Natural killer cell (primary cell): ENCODE data around the gene OBSCN. TPM values are rescaled to one million over a fixed set of nuclear protein-coding genes. Genes with fewer than 3 reads are reported as not detected.

Source experiments
- ATAC-seq, 3 donors: fragments of 150-1000 bp in 2 of 3; fragments of 200-7000 bp in 1 of 3; cut with Tn5 transposase; 1 replicate in 1 of 3; 2 replicates in 2 of 3; pipeline ENCODE4 v1.10.0; 2021; ENCODE audit warnings: mild to moderate bottlenecking in 2 of 3, moderate library complexity in 2 of 3
- DNase-seq, 2 donors: peaks; one replicate each; pipeline versions ENCODE4 v3.0.0 to v3.0.0-alpha.2; 2013 to 2021; ENCODE audit warnings: mixed read lengths in 1 of 2
- H3K27ac ChIP-seq: one replicate; pipeline ENCODE4 v1.5.1; 2013; ENCODE audit warnings: mild to moderate bottlenecking, low read length
- H3K27me3 ChIP-seq: one replicate; pipeline ENCODE4 v1.6.1; 2013; ENCODE audit warnings: low read length; ENCODE audit not compliant: control insufficient read depth, insufficient read depth
- H3K36me3 ChIP-seq: one replicate; pipeline ENCODE4 v1.6.1; 2013; ENCODE audit warnings: low read length; ENCODE audit not compliant: control insufficient read depth, insufficient read depth
- H3K4me1 ChIP-seq: one replicate; pipeline ENCODE4 v1.6.1; 2013; ENCODE audit warnings: low read length; ENCODE audit not compliant: control insufficient read depth, insufficient read depth
- H3K4me3 ChIP-seq: one replicate; pipeline ENCODE4 v1.5.1; 2013; ENCODE audit warnings: low read length
- H3K9me3 ChIP-seq: one replicate; pipeline ENCODE4 v1.6.1; 2013; ENCODE audit warnings: low read length; ENCODE audit not compliant: control insufficient read depth, insufficient read depth
- H3K27ac Mint-ChIP-seq, 2 donors: one replicate each; pipeline ENCODE4 v1.8.0; 2022; ENCODE audit warnings: mild to moderate bottlenecking in 2 of 2, mixed read lengths in 2 of 2, moderate library complexity in 1 of 2
- H3K27me3 Mint-ChIP-seq, 2 donors: one replicate each; pipeline ENCODE4 v1.8.0; 2022; ENCODE audit warnings: low read depth in 2 of 2, mixed read lengths in 2 of 2
- H3K36me3 Mint-ChIP-seq: one replicate; pipeline ENCODE4 v1.8.0; 2022; ENCODE audit warnings: mixed read lengths
- H3K4me1 Mint-ChIP-seq, 2 donors: one replicate each; pipeline ENCODE4 v1.8.0; 2022; ENCODE audit warnings: mixed read lengths in 2 of 2
- H3K4me3 Mint-ChIP-seq: one replicate; pipeline ENCODE4 v1.8.0; 2022; ENCODE audit warnings: mild to moderate bottlenecking, moderate library complexity, mixed read lengths
- H3K9me3 Mint-ChIP-seq, 2 donors: one replicate each; pipeline ENCODE4 v1.8.0; 2022; ENCODE audit warnings: mixed read lengths in 2 of 2
- WGBS: methylation state at CpG from one replicate; pipeline ENCODE4 v1.1.7; 2013; ENCODE audit warnings: missing lambda C conversion rate; ENCODE audit not compliant: insufficient coverage; 5-methylcytosine and 5-hydroxymethylcytosine counted together
- intact Hi-C: fragments of 100-400 bp; cut with micrococcal nuclease; formaldehyde crosslinking; loops from one replicate; pipeline ENCODE4 v1.14.2; 2022
- total RNA-seq, 4 donors: library from RNA; stranded (reverse); fragments of 120-200 nt in 1 of 4; gene quantifications; one replicate each; pipeline versions ENCODE4 v1.2.3 to v1.2.4, GENCODE V29; 2013 to 2022
- TF ChIP-seq, protein P1 (sequence below): fragments of 200-600 bp; IDR thresholded peaks from one replicate; pipeline ENCODE4 v1.8.0; 2022; ENCODE audit warnings: antibody characterized with exemption

Gene OBSCN
- total RNA-seq, 3 donors from 2014 or later (not counting 1 experiment from before 2014, with no cell fraction given): 9.6 to 30.0 (median 14.3) TPM

DNA sequence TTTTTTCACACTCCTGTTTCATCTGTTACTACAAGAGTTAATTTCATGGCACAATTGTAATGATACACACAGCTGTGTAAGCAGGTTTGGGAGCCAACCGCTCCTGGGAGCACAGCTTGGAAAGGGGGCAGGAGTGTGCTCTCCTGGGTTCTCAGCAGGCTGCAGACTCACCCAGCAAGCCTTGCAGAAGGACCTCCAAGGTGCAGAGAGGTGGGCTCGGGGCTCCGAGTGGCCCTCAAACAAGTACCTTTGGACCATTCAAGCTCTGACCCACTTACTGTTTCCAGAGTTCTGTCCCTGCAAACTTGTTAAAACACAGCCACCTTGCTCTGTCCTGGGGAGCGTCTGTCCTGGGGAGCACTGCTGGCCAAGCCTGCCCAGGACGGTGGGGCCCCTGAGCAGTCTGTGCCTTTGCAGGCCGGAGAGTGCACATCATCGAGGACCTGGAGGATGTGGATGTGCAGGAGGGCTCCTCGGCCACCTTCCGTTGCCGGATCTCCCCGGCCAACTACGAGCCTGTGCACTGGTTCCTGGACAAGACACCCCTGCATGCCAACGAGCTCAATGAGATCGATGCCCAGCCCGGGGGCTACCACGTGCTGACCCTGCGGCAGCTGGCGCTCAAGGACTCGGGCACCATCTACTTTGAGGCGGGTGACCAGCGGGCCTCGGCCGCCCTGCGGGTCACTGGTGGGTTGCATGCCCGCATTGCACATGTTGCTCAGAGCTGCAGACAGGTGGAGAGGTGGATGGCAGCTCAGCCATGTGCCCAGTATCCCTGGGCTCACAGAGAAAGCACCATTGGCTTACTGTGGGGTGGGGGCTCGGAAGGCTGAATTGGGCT lies 78.0 kb downstream of the OBSCN start:
- no peak for ATAC-seq
- DNase-seq: no peak
- no peaks in the 10 kb centered on the region for H3K9me3 Mint-ChIP-seq
- H3K4me3 Mint-ChIP-seq: no peak overlapping the region
- H3K27me3 Mint-ChIP-seq: no peaks in the 10 kb centered on the region
- H3K4me1 ChIP-seq: peaks cover 3% of the 10 kb centered on the region
- no peak overlapping the region for H3K27ac Mint-ChIP-seq
- WGBS: 93% methylated on average over 26 of the region's 26 CpGs
- H3K4me1 Mint-ChIP-seq: peaks cover 0 to 16% of the 10 kb centered on the region in 2 donors
- no peak overlapping the region for H3K4me3 ChIP-seq
- H3K27me3 ChIP-seq: no peaks in the 10 kb centered on the region
- H3K36me3 ChIP-seq: no peaks in the 10 kb centered on the region
- H3K36me3 Mint-ChIP-seq: no peaks in the 10 kb centered on the region
- no peak overlapping the region for H3K27ac ChIP-seq
- TF ChIP-seq, protein P1, sequence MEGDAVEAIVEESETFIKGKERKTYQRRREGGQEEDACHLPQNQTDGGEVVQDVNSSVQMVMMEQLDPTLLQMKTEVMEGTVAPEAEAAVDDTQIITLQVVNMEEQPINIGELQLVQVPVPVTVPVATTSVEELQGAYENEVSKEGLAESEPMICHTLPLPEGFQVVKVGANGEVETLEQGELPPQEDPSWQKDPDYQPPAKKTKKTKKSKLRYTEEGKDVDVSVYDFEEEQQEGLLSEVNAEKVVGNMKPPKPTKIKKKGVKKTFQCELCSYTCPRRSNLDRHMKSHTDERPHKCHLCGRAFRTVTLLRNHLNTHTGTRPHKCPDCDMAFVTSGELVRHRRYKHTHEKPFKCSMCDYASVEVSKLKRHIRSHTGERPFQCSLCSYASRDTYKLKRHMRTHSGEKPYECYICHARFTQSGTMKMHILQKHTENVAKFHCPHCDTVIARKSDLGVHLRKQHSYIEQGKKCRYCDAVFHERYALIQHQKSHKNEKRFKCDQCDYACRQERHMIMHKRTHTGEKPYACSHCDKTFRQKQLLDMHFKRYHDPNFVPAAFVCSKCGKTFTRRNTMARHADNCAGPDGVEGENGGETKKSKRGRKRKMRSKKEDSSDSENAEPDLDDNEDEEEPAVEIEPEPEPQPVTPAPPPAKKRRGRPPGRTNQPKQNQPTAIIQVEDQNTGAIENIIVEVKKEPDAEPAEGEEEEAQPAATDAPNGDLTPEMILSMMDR: no peak
- no peaks in the 10 kb centered on the region for H3K9me3 ChIP-seq
- intact Hi-C loops: no loop called here

DNA sequence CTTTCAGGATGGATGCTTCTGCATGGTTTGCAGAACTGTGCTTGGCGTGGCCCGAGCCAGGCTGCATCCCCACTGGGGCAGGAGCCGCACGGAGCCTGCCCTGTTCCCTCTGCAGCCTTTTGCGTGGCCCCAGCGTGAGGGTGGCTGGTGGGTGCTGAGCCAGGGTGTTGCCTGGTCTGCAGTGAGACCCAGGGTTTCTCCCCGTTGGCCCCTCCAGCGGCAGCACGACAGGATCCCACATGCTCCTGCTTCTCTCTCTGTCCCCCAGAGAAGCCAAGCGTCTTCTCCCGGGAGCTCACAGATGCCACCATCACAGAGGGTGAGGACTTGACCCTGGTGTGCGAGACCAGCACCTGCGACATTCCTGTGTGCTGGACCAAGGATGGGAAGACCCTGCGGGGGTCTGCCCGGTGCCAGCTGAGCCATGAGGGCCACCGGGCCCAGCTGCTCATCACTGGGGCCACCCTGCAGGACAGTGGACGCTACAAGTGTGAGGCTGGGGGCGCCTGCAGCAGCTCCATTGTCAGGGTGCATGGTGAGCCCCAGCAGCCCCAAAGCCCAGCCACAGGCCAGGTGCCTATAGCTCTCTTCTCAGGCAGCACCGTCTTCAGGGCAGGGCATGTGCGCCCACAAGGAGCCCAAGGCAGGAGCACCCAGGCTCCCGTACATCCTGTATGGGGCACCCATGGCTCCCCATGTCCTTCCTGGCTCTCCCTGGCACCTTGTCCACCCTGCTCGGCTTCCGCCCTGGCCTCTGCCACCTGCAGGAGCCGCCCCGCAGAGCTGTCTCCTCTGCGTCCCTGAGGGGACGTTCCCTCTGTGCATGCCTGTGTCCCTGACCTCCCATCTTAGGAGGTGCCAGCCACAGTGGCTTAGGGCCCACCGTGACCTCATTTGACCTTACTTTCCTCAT lies 78.9 kb downstream of the OBSCN start:
- Mint-ChIP-seq H3K9me3 (no peaks in the 10 kb centered on the region), H3K4me3 (no peak overlapping the region), H3K36me3 (no peaks in the 10 kb centered on the region), H3K27me3 (no peaks in the 10 kb centered on the region), H3K4me1 (peaks cover 0 to 16% of the 10 kb centered on the region in 2 donors), H3K27ac (no peak overlapping the region)
- Histone ChIP-seq H3K4me3 (no peak overlapping the region), H3K36me3 (no peaks in the 10 kb centered on the region), H3K27ac (no peak overlapping the region), H3K27me3 (no peaks in the 10 kb centered on the region), H3K4me1 (peaks cover 3% of the 10 kb centered on the region), H3K9me3 (no peaks in the 10 kb centered on the region)
- intact Hi-C loops: no loop called here
- DNase-seq: no peak
- TF ChIP-seq, protein P1: no peak
- ATAC-seq: no peak
- 90% methylated on average over 28 of the region's 28 CpGs for WGBS

DNA sequence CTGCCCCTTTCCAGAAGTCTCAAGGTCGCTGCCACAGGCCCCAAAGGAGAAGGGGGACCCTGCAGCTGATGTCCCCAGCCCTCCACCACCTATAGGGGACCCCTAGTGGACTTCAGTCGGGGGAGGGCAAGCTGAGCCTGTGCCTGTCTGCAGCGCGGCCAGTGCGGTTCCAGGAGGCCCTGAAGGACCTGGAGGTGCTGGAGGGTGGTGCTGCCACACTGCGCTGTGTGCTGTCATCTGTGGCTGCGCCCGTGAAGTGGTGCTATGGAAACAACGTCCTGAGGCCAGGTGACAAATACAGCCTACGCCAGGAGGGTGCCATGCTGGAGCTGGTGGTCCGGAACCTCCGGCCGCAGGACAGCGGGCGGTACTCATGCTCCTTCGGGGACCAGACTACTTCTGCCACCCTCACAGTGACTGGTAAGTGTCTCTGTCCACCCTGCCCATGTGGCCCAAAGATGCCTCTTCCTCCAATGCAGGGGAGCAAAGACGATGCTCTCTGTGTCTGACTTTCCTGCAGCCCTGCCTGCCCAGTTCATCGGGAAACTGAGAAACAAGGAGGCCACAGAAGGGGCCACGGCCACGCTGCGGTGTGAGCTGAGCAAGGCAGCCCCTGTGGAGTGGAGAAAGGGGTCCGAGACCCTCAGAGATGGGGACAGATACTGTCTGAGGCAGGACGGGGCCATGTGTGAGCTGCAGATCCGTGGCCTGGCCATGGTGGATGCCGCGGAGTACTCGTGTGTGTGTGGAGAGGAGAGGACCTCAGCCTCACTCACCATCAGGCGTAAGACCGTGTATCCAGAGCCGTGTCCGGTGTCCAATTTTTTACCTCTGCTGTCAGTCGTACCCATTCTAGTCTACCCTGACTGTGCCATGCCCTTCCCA lies 79.9 kb downstream of the OBSCN start:
- H3K27me3 ChIP-seq: no peaks in the 10 kb centered on the region
- ATAC-seq: no peak
- DNase-seq: no peak
- intact Hi-C loops: no loop called here
- no peak overlapping the region for H3K27ac ChIP-seq
- TF ChIP-seq, protein P1: no peak
- peaks cover 0 to 16% of the 10 kb centered on the region in 2 donors for H3K4me1 Mint-ChIP-seq
- H3K36me3 ChIP-seq: no peaks in the 10 kb centered on the region
- no peak overlapping the region for H3K4me3 Mint-ChIP-seq
- H3K27me3 Mint-ChIP-seq: no peaks in the 10 kb centered on the region
- peaks cover 3% of the 10 kb centered on the region for H3K4me1 ChIP-seq
- no peaks in the 10 kb centered on the region for H3K9me3 Mint-ChIP-seq
- no peak overlapping the region for H3K4me3 ChIP-seq
- peak overlapping the region in 1 of 2 donors; percentile 78 for H3K27ac Mint-ChIP-seq
- no peaks in the 10 kb centered on the region for H3K36me3 Mint-ChIP-seq
- WGBS: 95% methylated on average over 31 of the region's 32 CpGs
- no peaks in the 10 kb centered on the region for H3K9me3 ChIP-seq
